NOMO-1 treated with dmso at 0.1 percent for 144 hours (cell line): ENCODE measurements around the gene S100A5.

ENCODE experiments used
- DNase-seq: peaks from one replicate; lab custom pipeline; 2025; ENCODE audit not compliant: unreplicated experiment; lab: John Stamatoyannopoulos, UW

The S100A5 gene

GRCh38 chr1:153513023-153513422 lies 27.7 kb downstream of the S100A5 start:
- DNase-seq: no peak

GRCh38 chr1:153510984-153511410 lies 29.7 kb downstream of the S100A5 start:
- peak; percentile 73 for DNase-seq

GRCh38 chr1:153509729-153510354 lies 30.9 kb downstream of the S100A5 start:
- peak; percentile 46 for DNase-seq

DNA sequence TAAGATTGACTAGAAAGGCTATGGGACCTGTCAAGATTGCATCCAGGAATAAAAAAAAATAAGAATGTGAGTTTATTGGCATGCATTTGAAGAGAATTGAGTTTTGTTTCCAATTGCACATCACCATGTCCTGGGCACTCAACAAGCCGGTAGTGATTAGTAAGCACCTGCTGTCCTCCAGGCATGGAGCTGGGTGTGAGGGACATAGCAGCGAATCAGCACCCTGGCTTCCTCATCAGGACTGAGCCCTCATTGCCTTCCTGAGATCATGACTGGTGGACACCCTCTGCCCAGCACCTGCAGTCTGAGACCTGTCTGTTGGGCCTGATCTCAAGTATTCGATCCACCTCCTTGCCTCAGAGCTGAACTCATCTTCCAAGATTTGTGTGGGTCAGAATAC lies 31.7 kb downstream of the S100A5 start:
- DNase-seq: no peak

DNA sequence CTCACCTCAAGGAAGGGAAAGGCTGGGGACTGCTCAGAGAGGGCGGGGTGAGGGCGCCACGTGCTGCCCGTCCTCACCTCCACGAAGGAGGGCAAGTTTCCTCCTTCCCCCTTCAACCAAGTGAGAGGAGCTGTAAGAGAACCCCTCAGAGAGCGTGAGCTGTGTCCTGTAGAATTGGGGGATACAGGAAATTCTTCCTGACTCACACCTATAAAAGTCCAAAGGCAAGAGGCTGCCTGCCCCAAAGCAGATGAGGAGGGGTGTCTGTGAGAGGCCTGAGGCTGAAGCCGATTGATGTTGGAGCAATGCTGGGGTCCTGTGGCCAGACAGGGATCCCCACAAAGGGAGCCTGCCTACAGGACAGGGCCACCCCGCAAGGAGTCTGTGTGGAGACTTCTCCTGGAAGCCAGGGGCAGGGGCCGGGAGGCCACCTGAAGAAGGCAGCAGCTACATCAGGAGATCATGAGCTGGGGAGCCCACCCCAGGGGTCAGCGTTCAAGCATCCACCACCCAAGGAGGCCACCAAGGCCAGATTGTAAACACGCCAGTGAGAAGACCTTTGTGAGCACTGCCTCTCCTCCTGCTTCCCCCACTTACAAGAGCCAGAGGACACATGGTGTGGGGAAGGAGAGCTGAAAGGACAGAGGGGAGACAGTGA lies 32.7 kb downstream of the S100A5 start:
- no peak for DNase-seq

DNA sequence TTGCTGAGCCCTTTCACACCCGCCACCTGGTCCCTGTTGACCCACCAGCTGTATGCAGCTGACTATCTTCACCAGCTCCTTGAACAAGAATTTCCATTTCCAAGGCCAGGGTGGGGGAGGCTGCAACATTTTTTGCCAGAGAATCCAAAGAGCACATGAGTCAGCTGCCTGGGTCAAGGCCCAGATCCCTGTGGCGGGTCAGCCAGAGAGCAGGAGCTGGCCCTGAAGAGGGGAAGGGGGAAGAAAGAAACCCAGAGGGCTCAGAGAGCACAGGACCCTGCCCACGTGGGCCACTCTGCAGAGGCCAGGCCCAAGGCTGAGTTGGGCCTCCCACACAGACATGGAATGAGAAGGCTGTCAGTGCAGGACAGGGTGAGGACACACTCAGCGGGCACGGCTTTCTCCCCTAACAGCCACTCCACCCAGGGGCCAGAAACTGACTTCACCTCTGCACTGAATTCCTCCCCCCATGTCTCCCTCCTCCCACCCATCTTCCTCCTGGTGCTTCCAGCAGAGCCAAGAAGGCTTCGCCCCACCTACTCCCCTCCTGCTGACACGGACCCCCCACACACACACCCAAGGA lies 33.8 kb downstream of the S100A5 start:
- DNase-seq: no peak

DNA sequence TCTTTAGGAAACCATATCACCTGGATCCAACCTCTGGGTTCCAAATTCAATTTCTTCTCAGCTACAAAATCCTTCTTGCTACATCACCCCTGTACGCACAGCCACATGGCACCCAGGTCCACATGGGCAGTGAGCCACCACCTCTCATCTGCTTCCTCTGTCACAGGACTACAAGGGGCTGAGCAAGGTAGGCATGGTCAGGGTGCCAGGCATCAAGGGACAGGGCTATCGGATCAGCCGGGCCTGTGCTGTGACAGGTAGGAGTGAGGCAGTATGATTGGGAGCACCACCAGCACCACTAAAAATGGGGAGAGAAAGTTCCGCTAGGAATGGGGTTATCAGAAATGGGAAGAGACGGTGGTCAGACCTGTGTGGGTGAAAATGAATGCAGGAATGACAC lies 34.3 kb downstream of the S100A5 start:
- no peak for DNase-seq

DNA sequence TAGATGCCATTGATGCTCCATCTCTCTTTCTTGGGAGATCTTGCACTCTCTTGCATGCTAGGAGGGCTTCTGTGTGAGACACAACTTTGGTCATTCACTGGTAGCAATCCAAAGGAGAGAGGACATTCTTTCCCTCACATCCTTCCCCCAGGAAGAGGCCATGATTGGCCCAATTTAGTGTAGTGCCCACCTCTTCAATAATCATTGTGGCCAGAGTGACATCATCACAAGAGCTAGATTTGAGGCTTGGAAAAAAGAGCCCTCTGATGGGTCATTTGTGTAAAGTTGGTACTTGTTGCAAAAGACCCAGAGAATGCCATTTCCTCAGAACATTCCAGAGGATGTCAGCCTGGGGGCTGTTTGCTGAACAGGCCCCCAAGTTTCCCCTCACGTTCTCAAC lies 35.2 kb downstream of the S100A5 start:
- DNase-seq: no peak

DNA sequence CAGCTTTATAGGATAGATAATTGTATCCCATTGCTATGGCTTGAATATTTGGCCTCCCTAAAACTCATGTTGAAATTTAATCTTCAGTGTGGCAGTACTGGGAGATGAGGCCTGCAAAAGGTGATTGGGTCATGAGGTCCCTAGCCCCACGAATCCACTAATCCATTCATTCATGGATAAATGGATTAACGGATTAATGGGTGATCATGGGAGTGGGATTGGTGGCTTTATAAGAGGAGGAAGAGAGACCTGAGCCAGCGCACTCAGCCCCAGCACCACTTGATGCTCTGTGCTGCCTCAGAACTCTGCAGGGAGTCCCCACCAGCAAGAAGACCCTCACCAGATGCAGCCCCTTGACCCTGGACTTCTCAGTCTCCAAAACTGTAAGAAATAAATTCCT lies 37.0 kb downstream of the S100A5 start:
- no peak for DNase-seq

GRCh38 chr1:153498746-153499145 lies 42.0 kb downstream of the S100A5 start:
- DNase-seq: no peak

DNA sequence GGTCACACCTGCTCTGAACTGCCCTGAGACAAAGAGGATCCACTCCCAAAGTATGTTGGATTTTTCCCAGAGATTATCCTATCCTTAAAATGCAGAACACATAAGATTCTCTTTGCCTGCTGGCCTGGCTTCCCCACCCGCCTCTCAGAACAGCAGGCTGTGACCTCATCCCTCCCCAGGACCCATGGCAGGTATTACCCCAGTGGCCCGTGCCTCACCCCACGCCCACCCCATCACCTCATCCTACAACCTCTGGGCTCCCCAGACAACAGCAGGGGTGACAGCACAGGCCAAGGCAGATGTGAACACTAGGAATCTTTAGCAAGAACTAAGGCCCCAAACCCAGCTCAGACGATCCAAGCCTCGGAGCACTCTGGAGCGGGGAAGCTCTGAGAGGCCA lies 45.2 kb downstream of the S100A5 start:
- DNase-seq: no peak

DNA sequence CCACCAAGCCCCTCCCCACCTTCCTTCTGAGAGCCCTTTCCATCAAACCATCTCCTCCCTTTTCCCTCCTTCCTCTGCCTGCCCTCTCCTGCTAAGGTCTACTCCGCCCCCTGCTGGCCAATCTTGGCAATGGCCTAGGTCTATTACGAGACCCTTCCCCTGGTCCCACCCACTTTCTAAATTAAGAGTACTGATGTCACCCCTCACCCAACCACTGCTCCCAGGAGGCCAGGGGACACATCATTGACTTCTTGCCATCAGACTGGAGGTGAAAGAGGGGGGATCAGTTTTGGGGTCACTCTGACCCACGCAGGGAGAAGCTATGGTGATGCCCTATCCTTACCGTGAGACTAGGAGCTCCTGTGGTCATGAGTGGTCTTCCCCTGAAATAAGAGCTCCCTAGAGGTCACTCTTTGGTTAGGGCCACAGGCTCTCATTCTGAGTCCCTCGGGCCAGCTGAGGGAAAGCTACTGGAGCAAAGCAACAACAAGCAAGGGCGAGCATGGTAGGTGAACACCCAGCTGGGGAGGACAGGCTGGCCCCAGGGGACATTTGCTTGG lies 45.7 kb downstream of the S100A5 start:
- DNase-seq: peak; percentile 33

DNA sequence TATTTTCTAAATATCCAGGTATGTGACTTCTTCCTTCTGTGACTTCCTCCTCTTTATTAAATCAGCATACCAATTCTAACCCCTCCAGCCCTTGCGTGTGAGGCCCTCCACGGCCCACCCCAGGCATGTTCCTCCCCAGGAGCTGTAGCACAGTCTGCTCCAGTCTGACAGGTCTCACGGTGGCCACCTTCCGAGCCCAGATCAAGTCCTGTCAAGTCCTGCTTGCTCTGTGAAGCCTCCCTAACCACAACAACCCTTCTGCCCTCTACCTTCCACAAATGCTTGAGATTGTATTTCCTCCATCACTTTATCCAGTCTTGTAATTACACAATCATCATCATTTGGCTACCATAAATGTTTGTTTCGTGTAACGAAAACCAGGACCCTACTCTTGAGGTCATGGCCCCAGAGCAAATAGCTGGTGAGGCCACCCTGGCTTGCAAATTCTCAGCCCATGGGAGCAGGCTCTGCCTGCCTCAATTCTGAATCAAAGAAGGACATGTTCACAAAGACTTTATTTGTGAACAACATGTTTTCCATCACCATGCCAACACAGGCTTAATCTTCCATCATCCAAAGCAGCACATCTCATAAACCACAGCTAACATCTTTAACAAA lies 47.3 kb downstream of the S100A5 start:
- no peak for DNase-seq

- peak; percentile 56 for DNase-seq
Observed at GRCh38 chr1:153490272-153491051, 50.3 kb downstream of the S100A5 start.

- no peak for DNase-seq
Observed at GRCh38 chr1:153488731-153489130, 52.0 kb downstream of the S100A5 start.

GRCh38 chr1:153487707-153488106 lies 53.0 kb downstream of the S100A5 start:
- DNase-seq: no peak
